ENCODE results near the gene PLXNA2. TPM values are rescaled to one million over a fixed set of nuclear protein-coding genes. Genes with fewer than 3 reads are reported as not detected.

The PLXNA2 gene
- total RNA-seq, 1 donor from 2014 or later = 38.3 TPM

DNA sequence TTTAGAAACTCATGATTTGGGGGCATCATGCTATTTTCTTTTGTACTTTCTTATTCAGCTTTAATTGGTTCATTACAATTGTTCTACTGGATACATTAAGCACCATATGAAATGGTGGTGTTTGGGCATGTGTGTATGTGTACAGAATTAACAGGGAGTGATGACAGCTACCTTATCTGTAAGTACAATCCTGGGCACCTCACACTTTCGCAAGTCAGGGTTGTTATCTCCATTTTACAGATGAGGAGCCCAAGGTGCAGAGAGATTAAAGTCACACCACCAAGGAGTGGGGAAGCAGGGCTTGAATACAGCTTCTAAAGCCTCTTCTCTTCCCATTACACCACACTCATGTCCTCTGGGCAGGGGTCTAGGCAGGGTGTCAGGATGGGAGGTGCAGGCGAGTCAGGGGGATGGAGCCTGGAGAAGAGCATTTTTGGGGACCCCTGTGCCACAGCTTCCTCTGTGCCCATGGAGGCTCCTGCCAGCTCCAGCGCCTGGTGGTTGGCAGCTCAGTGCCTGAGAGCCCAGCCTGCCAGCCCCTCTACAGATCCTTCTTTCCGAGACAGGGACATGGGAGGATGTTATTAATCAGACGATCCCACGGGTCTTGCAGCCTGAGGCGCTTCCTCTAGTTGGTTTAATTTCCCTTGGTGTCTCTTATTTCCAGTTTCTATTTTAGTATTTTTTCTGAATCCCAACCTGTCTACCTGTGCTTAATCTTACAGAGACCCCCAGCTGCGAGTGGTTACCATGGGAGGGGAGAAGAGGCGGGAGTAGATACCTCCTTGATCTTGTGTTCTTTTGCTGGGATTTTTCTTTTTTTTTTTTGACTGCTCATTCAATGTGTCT is 207.0 kb downstream of the PLXNA2 start:
- Histone ChIP-seq H3K27ac (no peak overlapping the region), H3K36me3 (peaks cover 0 to 34% of the 10 kb centered on the region in 2 donors), H3K4me1 (no peaks in the 10 kb centered on the region), H3K4me3 (no peak overlapping the region), H3K9me3 (no peaks in the 10 kb centered on the region), H3K27me3 (no peaks in the 10 kb centered on the region)
- TF ChIP-seq, protein P1, sequence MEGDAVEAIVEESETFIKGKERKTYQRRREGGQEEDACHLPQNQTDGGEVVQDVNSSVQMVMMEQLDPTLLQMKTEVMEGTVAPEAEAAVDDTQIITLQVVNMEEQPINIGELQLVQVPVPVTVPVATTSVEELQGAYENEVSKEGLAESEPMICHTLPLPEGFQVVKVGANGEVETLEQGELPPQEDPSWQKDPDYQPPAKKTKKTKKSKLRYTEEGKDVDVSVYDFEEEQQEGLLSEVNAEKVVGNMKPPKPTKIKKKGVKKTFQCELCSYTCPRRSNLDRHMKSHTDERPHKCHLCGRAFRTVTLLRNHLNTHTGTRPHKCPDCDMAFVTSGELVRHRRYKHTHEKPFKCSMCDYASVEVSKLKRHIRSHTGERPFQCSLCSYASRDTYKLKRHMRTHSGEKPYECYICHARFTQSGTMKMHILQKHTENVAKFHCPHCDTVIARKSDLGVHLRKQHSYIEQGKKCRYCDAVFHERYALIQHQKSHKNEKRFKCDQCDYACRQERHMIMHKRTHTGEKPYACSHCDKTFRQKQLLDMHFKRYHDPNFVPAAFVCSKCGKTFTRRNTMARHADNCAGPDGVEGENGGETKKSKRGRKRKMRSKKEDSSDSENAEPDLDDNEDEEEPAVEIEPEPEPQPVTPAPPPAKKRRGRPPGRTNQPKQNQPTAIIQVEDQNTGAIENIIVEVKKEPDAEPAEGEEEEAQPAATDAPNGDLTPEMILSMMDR (IDR thresholded peaks at IDR 0.05) = no peak
- TF ChIP-seq POLR2A (IDR thresholded peaks at IDR 0.05) = no peak
- no peak for TF ChIP-seq POLR2AphosphoS5 (IDR thresholded peaks at IDR 0.05; ENCODE audit: insufficient read depth in 1 of 2, low read depth in 1 of 2)
- intact Hi-C loops (cut with DNase I) = no loop called here
- DNase-seq (ENCODE audit: extremely low spot score in 2 of 2) = no peak

DNA sequence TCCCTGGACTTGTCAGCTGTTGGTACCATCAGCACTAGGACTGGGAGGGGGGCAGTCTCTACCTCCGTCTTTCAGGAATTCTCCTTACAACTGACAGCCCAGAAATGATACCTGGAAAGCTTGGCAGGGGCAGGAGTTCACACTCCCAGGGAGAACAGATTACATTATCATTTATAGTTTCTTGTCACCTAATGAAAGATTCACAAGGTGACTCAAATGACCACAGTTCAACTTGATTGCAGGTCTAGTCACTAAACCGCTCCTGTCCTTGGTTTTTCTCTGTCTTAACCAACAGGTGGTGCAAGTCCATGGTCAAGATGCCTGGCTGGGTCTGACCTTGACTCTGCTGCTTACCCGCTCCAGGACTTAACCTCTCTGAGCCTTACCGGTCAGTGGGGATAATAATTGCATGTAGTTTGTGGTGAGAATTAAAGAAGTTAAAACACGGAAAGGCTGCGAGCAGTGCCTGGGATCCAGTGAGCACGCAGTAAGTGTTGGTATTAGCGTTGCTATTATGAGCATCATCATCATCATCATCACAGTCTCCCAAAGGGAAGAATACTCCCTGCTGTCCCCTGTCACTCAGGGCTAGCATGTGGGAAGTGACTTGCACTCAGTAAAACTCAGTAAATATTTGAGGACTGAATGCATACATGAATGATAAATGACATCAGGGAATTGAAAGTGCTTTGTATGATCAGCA is 207.9 kb downstream of the PLXNA2 start:
- no peak for DNase-seq (ENCODE audit: extremely low spot score in 2 of 2)
- Histone ChIP-seq H3K4me3 (no peak overlapping the region), H3K36me3 (peaks cover 0 to 28% of the 10 kb centered on the region in 2 donors), H3K4me1 (peaks cover 7% of the 10 kb centered on the region), H3K27ac (no peak overlapping the region), H3K9me3 (no peaks in the 10 kb centered on the region), H3K27me3 (no peaks in the 10 kb centered on the region)
- intact Hi-C loops (cut with DNase I) = no loop called here
- TF ChIP-seq POLR2AphosphoS5 (IDR thresholded peaks at IDR 0.05; ENCODE audit: insufficient read depth in 1 of 2, low read depth in 1 of 2) (no peak), POLR2A (IDR thresholded peaks at IDR 0.05) (no peak)
- TF ChIP-seq, protein P1 (IDR thresholded peaks at IDR 0.05) = no peak

DNA sequence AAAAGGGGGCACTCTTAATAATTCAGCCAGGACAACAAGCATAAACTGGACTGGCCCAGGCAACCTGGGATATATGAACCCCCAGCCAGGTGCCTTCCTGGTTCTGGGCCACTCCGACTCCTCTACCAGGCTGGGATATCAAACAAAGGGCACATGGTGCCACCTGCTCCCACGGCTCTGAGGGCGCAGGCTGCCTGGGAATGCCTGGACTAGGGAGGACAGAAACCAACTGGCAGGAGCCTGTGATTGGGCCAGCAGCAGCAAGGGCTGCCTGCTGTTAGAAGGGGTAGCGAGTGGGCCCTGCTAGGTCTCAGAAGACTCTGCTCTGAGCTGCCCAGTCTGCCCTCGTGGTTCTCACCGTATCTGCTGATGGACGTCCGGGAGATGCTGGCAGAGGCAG is 210.0 kb downstream of the PLXNA2 start:
- peaks cover 28% of the 10 kb centered on the region for H3K4me1 ChIP-seq
- intact Hi-C loops (cut with DNase I) = no loop called here
- no peak overlapping the region for H3K4me3 ChIP-seq
- no peak for TF ChIP-seq POLR2AphosphoS5 (IDR thresholded peaks at IDR 0.05; ENCODE audit: insufficient read depth in 1 of 2, low read depth in 1 of 2)
- TF ChIP-seq, protein P1 (IDR thresholded peaks at IDR 0.05) = no peak
- TF ChIP-seq POLR2A (IDR thresholded peaks at IDR 0.05) = no peak
- H3K27ac ChIP-seq = no peak overlapping the region
- no peaks in the 10 kb centered on the region for H3K9me3 ChIP-seq
- H3K27me3 ChIP-seq = no peaks in the 10 kb centered on the region
- DNase-seq (ENCODE audit: extremely low spot score in 2 of 2) = no peak
- peaks cover 0 to 16% of the 10 kb centered on the region in 2 donors for H3K36me3 ChIP-seq

DNA sequence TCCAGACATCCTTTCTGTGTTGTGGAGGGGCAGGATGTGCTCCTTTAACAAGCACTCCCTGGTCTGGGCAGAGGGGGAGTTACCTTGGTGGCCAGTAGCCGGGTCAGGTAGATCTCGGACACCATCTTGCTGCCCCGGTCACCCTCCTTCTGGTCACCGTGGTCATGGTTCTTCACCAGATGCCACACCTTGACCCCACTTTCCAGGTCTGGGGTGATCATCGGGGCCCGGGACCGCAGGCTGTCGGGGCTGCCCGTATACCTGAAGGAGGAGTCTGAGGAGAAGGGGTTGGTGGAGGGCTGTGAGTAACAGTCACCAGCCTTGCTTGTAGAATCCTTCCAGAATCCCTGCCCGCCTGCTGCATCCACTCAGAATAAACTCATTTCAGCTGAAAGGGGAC is 210.9 kb downstream of the PLXNA2 start:
- Histone ChIP-seq H3K36me3 (peaks cover 0 to 7% of the 10 kb centered on the region in 2 donors), H3K4me3 (no peak overlapping the region), H3K27ac (no peak overlapping the region), H3K9me3 (no peaks in the 10 kb centered on the region), H3K4me1 (peaks cover 37% of the 10 kb centered on the region), H3K27me3 (no peaks in the 10 kb centered on the region)
- DNase-seq (ENCODE audit: extremely low spot score in 2 of 2) = no peak
- intact Hi-C loops (cut with DNase I) = no loop called here
- TF ChIP-seq, protein P1 (IDR thresholded peaks at IDR 0.05) = no peak
- TF ChIP-seq POLR2AphosphoS5 (IDR thresholded peaks at IDR 0.05; ENCODE audit: insufficient read depth in 1 of 2, low read depth in 1 of 2) (no peak), POLR2A (IDR thresholded peaks at IDR 0.05) (no peak)

Measured in vagina (tissue), 2 donors.